GM18499 (cell line): ENCODE measurements around the gene ZNF142.

ENCODE experiments used
- ATAC-seq: cut with Tn5 transposase; IDR thresholded peaks from one replicate; pipeline ENCODE4 v1.9.1; 2021; ENCODE audit warnings: moderate number of reproducible peaks; ENCODE audit not compliant: insufficient read depth, unreplicated experiment

The ZNF142 gene

DNA sequence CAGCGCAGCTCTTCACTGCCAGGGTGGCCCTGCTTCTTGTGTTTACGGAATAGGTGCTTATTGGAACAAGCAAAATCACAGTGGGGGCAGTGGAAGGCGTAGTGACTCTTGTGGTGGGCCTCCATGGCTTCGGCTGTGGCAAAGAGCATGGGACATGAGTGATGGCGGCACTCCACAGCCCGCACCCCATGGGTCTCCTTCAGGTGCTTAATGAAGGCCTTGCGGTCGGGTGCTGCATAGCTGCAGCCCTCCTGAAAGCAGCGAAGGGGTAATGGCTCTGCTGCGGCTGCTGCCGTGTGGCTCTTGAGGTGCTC lies 10.7 kb downstream of the ZNF142 start:
- ATAC-seq = no peak

DNA sequence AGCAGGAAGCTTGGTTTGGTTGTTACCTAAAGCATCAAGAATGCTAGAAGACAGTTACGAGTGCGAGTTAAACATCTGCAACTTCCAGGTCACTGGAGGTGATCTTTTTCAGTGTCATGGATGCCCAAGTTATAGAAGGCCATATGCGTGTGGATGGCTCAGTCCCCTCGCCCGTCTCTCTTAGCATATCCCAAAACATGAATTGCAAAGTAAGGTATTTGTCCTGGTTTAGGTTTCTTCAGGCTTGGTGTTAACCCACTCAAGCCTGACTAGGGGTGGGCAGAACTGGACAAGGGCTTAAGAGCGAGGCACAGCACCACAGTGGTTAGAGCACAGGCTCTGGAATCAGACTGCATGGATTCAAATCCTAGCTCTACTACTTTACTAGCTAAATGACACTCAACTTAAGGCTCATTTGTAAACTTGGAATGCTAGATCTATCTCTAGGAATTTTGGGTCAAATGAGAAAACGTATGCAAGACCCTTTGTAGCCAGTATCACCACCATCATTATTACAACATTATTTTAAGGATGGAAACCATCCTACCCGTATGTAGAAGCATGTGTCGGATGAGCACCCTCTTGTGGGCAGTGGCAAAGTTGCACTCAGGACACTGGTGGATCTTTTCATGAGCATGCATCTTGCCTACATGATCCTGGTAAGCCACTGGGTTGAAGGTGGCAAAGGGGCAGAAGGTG lies 11.2 kb downstream of the ZNF142 start:
- ATAC-seq = no peak

DNA sequence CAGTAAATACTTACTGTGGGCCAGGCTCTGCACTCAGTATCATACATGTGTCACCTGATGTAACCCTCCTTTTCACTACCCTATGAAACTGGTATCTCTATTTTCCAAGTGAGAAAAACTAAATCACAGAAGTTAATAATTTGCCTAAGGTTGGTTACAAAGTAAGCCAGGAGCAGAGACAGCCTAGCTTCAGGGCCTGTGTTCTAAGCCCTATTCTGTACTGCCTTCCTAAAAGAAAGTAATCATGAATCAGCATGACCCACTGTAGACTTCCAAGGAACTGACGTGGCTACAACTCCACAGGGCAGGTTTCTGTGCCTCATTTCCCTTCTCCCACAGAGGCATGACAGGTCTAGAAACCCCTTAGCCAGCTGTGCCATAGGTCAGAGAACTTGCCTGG lies 14.3 kb downstream of the ZNF142 start:
- ATAC-seq = no peak

GRCh38 chr2:218644721-218645120 lies 14.7 kb downstream of the ZNF142 start:
- ATAC-seq = no peak

DNA sequence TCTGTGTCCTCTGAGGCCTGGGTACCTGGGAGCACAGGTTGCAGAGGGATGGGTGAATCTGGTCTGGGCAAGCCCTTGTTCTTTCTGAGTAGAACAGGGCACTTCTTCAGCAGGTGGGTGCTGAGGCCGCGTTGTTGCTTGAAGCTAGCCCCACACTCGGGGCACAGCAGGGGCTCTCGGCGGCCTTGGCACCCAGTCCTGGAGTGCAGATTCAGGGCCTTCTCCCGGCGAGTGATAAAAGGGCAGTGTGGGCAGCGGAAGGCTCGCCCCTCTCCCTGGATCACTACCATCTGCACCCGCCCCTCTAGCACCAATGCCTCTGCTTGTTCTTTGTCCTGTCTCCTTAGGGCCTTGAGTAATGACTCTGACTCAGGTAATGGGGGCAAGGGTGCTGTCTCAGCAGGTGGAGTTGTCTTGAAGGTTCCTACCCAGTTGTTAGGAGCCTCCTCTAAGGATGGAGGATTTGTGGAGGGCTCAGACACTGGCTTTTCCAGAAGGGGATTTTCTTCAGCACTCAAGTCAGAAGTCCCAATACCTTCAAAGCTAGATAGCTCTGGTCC lies 15.6 kb downstream of the ZNF142 start:
- ATAC-seq = no peak

- ATAC-seq = no peak
Measured at GRCh38 chr2:218642786-218643185, 16.6 kb downstream of the ZNF142 start.

DNA sequence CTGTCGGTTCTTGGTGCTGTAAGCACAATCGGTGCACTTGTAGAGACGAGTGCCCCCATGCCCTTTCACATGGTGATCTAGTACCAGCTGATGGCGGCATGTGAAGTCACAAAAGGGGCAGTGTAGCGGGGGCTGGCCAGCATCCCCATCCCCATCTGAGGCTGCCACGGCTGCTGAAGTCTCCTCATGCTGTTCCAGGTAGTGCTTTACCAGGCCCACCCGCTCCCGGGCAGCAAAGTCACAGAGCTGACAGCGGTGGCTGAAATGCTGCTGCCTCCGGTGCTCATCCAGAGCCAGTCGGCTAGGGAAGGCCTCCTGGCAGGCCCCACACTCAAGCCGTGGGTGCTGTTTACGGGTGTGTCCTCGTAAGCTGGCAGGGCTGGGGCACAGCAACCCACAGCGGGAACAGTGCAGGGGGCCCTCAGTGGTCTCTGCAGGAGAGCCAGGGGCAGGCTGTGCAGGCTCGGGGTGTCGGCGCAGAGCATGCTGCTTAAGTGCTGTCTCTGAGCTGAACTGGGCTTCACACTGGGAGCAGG lies 17.2 kb downstream of the ZNF142 start:
- no peak for ATAC-seq

- no peak for ATAC-seq
Measured at GRCh38 chr2:218638372-218638771, 21.1 kb downstream of the ZNF142 start.

- ATAC-seq = no peak
Measured at GRCh38 chr2:218635719-218636118, 23.7 kb downstream of the ZNF142 start.

DNA sequence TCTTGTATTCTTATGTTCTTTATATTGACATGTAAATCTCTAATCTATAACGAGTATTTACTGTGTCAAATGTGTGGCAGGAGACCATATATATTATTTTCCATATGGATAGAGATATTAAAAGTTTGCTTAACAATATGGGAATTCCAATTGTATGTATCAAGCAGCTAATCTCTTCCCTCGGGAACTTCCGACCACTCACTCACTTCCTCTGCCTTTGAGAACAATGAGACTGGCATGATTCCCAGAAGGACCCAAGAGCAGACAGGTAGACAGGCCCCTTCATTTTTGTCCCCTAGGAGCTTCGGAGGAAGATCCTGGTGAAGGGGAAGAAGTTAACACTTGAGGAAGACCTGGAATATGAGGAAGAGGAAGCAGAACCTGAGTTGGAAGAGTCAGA lies 27.6 kb downstream of the ZNF142 start:
- ATAC-seq = no peak

GRCh38 chr2:218627939-218628338 lies 31.5 kb downstream of the ZNF142 start:
- no peak for ATAC-seq

DNA sequence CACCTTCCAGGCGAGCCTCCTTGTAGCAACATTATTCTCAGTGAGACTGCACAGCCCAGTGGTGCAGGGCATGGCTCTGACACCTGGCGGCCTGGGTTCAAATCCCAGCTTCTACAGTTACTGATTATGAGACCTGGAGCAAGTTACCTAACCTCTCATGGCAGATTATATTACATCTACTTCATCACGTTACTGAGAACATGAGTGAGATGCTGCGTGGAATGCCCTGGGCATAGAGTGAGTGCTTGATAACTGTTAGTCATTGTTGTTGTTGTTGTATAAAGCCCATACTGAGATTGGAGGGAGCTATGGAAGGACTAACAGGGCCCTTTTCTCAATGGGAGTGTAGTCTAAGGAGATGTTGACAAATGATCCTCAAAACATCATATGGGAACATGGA lies 33.1 kb downstream of the ZNF142 start:
- no peak for ATAC-seq

DNA sequence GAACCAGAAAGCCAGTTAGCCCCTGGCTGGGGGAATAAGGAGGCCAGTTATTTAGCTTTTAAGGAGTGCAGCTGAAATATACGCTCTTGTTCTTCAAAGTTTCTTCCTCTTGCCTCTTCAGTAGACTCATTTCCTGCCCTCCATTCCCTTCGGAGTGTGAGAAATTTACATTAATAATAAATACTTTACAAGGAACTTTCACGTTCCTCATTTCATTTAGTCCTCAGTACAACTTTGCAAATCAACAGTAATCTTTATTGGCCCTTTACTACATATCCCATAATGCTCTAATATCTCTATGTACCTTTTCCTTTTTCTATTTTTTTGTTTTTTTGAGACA lies 36.1 kb downstream of the ZNF142 start:
- ATAC-seq = no peak

- ATAC-seq = no peak
Measured at GRCh38 chr2:218622606-218623365, 36.6 kb downstream of the ZNF142 start.

- ATAC-seq = no peak
Measured at GRCh38 chr2:218621007-218621406, 38.4 kb downstream of the ZNF142 start.

DNA sequence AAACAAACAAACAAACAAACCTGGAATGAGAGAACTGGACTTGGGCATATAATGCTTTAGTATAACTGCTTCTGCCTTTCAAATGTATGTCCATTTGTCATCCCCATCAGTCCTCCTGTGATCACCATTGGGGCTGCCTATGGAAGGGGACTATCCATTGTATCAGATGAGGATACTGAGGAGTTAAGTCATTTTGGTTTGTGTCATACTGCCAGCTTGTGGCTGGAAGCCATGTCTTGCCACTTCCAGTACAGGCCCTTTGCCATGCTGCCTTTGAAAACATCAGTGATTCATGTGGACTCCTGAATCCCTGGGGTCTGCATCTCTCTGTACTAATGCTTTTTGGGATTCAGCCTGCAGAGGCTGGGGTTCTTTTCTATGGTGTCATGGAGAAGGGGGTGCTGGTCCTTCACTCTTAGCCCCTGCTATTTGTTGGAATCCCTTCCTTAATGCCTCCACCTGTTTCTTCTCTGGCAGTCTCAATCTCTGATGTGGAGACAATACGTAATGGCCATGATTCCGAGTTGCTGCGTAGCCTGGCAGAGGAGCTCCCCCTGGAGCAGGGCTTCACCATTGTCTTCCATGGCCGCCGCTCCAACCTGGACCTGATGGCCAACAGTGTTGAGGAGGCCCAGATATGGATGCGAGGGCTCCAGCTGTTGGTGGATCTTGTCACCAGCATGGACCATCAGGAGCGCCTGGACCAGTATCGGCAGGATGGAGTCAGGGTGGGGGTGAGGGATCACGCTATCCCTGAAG lies 41.1 kb downstream of the ZNF142 start:
- no peak for ATAC-seq

GRCh38 chr2:218615868-218616315 lies 43.5 kb downstream of the ZNF142 start:
- no peak for ATAC-seq

DNA sequence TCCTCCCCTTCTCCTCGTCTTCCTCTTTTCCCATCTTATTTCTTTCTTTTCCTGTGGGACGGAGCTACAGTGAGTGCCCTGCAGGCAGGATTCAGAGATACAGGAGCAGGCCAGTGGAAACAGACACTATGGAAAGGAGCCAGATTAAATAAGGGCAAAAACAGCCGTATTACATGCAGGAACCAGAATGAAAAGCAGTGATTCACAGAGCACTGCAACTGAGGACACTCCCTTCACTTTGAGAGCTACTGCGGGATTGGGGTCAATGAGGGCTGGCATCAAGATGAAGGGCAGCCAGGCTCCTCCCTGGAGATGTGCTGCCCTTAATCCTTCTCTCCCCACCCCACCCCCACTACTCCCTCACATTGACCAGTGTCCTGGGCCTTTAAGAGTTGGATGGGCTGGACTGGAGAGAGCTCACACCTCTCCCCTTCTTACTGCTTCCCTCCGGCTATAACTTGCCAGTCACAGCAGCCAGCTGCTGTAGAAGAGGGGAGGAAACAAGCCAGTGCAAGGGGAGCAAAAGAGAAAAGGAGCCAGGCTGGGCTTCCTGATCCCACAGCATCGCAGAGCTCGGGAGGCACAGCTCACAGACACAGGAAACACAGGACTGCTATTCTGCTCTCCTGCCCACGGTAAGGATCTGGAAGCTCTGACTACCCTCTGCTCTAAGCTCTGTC lies 51.8 kb downstream of the ZNF142 start, which contains the start of gene PLCD4:
Gene PLCD4, plus strand, starts transcription at position 464 of the 680 bp plus-strand sequence. CDS start 7,841 bp downstream, outside the sequence.
- ATAC-seq = no peak

DNA sequence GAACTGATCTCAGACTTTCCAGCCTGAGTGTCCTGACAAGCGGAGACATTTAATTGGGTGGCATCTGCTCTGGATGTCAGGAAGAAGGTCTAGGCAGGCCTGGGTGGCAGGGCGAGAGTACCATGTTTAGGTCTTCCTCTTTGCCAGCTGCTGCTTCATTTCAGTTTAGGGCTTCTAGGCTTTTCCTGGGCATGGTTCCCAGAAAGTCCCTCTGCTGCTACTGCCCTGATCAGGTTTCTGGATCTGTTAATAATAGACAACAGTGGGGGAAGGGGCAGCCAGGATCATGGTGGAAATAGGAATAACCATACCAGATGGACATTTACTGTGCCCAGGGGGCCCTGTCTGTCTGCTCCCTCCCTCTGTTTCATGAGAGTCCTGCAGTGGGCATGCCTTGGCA lies 54.0 kb downstream of the ZNF142 start:
- ATAC-seq = no peak
